Stimulated activated CD8-positive, alpha-beta memory T cell treated with anti-CD3 and anti-CD28 coated beads, Interleukin-2, amount 100 ng/mL, for 1 hour (primary cell): ENCODE measurements around the gene ZNF232.
"Not testable (repeated sequence)": the region's sequence is repeated elsewhere in the genome, so short reads cannot be mapped to it uniquely, and the experiment has no call there.

Experiments
- DNase-seq, 2 donors: peaks; one replicate each; pipeline ENCODE4 v3.0.0-alpha.2; 2020; ENCODE audit warnings: low read depth in 2 of 2

The ZNF232 gene

GRCh38 chr17:5097101-5097834 lies 14.4 kb downstream of the ZNF232 start:
- DNase-seq, result peak; percentile 21 to 30

GRCh38 chr17:5096731-5097100 lies 15.0 kb downstream of the ZNF232 start:
- DNase-seq, result no peak

- DNase-seq, result no peak
Observed at GRCh38 chr17:5092218-5093010, 19.3 kb downstream of the ZNF232 start.

- no peak for DNase-seq
Observed at GRCh38 chr17:5080591-5080990, 31.1 kb downstream of the ZNF232 start.

- peak; percentile 51 to 53 for DNase-seq
Observed at GRCh38 chr17:5078106-5079028, 33.3 kb downstream of the ZNF232 start, which contains the start of gene ZFP3. ZFP3 (plus strand) TSS chr17:5078467; CDS start chr17:5091505, 13,038 bp downstream.

GRCh38 chr17:5077781-5078105 lies 33.9 kb downstream of the ZNF232 start:
- no peak for DNase-seq

GRCh38 chr17:5077275-5077674 lies 34.4 kb downstream of the ZNF232 start:
- not testable (repeated sequence) for DNase-seq

GRCh38 chr17:5075472-5075871 lies 36.2 kb downstream of the ZNF232 start:
- DNase-seq, result not testable (repeated sequence)

- no peak for DNase-seq
Observed at GRCh38 chr17:5069724-5070123, 42.0 kb downstream of the ZNF232 start.

- no peak for DNase-seq
Observed at GRCh38 chr17:5068236-5068635, 43.4 kb downstream of the ZNF232 start.

- DNase-seq, result no peak
Observed at GRCh38 chr17:5065227-5065744, 46.4 kb downstream of the ZNF232 start.
